GM10847 (cell line): ENCODE data around the gene PRDM10.

Source experiments
- POLR2A ChIP-seq: IDR thresholded peaks from 2 replicates; pipeline ENCODE4 v1.6.1; 2011; ENCODE audit not compliant: insufficient read length; ENCODE audit errors: extremely low read depth

The PRDM10 gene

DNA sequence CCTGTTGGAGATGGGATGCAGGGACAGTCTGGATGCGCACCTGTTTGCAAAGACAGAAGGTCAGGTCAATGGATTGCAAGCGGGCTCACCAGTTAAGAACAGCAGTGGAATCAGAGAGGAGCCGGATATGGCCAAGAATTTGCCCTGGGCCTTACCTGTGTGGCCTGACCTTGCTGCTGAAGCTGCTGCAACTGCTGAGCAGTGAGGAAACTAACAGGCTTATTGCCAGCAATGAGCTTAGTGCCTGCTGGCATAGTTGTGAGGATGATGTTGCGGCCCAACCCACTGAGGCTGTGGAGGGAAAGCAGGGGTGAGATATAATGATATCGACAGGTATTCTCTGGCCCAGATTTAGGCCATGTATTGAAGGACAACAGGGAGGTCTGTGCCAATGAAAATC, 137.8 kb downstream of the PRDM10 start:
- no peak for TF ChIP-seq POLR2A

- TF ChIP-seq POLR2A, result no peak
These were observed 140.7 kb downstream of the PRDM10 start for GRCh38 chr11:129861702-129862522.

DNA sequence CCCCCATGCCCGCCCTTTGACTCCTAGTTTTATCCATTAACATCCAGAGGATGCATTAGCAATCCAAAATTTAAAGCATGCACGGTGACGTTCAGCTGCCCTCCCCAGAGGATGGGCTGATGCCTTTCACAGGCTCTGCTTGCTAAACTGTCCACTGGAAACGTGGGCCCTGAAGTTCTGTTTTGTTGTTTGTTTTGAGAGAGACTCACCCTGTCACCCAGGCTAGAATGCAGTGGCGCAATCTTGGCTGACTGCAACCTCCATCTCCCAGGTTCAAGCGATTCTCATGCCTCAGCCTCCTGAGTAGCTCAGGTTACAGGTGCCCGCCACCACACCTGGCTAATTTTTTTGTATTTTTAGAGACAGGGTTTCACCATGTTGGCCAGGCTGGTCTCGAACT, 146.6 kb downstream of the PRDM10 start:
- no peak for TF ChIP-seq POLR2A

DNA sequence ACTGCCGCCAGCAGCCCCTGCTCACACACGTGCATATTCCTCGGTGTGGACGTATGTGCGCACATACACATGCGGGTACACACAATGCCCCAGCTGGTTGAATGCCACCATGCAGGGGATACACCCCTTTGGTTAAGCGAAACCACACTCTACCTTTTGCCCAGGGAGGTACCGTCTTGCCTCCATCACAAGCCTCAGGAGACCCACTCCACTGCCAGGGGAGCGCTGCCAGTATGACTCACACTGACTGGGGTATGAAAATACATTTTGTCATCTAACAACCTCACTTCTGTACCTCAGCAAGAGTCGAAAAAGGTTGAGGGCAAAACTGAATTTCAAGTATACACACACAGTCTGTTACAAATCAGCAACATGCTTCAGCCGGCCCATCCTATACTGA, 147.5 kb downstream of the PRDM10 start:
- no peak for TF ChIP-seq POLR2A

GRCh38 chr11:129854232-129854805, 148.3 kb downstream of the PRDM10 start:
- TF ChIP-seq POLR2A, result no peak

GRCh38 chr11:129853518-129854231, 149.0 kb downstream of the PRDM10 start:
- TF ChIP-seq POLR2A, result no peak

- TF ChIP-seq POLR2A, result no peak
These were observed 150.4 kb downstream of the PRDM10 start for GRCh38 chr11:129852125-129852740.
